ENCODE measurements around the gene TEX19.

The TEX19 gene

DNA sequence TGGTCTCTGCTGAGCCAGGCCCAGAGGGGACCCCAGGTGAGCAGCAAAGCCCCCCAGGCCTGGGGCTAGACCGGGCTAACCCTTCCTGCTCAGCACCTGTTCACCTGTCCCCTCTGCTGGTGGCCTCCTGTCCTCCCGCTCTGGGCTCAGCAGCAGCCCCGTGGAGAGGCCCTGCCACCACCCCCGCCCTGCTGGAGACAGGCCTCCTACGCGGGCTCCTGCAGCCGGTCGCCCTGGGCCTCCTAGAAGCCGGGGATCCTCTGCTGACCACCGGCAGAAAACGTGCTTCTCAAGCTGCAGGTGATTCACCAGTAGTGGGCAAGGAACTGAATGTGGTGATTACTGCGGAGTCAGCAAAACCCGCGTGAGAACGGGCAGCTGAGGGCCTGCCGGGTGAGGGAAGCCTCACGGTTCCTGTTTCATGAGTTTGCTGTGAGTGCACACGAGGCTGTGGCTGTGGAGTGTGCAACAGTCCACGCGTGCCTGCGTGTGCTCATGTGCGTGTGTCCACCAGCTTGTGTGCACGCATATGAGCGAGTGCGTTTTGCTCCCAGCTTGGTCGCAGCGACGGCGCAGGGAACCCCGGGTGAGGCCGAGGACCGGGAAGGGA, 26.3 kb upstream of the TEX19 start:
- no peak for TF ChIP-seq ISL1 (CRISPR knock-in tag; IDR thresholded peaks at IDR 0.05)
- no peak for TF ChIP-seq ZNF8 (CRISPR knock-in tag; IDR thresholded peaks at IDR 0.05)
- TF ChIP-seq, protein P1, sequence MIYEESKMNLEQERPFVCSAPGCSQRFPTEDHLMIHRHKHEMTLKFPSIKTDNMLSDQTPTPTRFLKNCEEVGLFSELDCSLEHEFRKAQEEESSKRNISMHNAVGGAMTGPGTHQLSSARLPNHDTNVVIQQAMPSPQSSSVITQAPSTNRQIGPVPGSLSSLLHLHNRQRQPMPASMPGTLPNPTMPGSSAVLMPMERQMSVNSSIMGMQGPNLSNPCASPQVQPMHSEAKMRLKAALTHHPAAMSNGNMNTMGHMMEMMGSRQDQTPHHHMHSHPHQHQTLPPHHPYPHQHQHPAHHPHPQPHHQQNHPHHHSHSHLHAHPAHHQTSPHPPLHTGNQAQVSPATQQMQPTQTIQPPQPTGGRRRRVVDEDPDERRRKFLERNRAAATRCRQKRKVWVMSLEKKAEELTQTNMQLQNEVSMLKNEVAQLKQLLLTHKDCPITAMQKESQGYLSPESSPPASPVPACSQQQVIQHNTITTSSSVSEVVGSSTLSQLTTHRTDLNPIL (CRISPR knock-in tag; IDR thresholded peaks at IDR 0.05; ENCODE audit: low read depth) = no peak
- TF ChIP-seq SNAI2 (CRISPR knock-in tag; IDR thresholded peaks at IDR 0.05) = no peak
- TF ChIP-seq, protein P2, sequence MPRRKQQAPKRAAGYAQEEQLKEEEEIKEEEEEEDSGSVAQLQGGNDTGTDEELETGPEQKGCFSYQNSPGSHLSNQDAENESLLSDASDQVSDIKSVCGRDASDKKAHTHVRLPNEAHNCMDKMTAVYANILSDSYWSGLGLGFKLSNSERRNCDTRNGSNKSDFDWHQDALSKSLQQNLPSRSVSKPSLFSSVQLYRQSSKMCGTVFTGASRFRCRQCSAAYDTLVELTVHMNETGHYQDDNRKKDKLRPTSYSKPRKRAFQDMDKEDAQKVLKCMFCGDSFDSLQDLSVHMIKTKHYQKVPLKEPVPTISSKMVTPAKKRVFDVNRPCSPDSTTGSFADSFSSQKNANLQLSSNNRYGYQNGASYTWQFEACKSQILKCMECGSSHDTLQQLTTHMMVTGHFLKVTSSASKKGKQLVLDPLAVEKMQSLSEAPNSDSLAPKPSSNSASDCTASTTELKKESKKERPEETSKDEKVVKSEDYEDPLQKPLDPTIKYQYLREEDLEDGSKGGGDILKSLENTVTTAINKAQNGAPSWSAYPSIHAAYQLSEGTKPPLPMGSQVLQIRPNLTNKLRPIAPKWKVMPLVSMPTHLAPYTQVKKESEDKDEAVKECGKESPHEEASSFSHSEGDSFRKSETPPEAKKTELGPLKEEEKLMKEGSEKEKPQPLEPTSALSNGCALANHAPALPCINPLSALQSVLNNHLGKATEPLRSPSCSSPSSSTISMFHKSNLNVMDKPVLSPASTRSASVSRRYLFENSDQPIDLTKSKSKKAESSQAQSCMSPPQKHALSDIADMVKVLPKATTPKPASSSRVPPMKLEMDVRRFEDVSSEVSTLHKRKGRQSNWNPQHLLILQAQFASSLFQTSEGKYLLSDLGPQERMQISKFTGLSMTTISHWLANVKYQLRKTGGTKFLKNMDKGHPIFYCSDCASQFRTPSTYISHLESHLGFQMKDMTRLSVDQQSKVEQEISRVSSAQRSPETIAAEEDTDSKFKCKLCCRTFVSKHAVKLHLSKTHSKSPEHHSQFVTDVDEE (CRISPR knock-in tag; IDR thresholded peaks at IDR 0.05) = no peak
- no peak for TF ChIP-seq RARB (CRISPR knock-in tag; IDR thresholded peaks at IDR 0.05)
- no peak for TF ChIP-seq ZFP30 (CRISPR knock-in tag; IDR thresholded peaks at IDR 0.05)
- peak; percentile 24 for ATAC-seq

DNA sequence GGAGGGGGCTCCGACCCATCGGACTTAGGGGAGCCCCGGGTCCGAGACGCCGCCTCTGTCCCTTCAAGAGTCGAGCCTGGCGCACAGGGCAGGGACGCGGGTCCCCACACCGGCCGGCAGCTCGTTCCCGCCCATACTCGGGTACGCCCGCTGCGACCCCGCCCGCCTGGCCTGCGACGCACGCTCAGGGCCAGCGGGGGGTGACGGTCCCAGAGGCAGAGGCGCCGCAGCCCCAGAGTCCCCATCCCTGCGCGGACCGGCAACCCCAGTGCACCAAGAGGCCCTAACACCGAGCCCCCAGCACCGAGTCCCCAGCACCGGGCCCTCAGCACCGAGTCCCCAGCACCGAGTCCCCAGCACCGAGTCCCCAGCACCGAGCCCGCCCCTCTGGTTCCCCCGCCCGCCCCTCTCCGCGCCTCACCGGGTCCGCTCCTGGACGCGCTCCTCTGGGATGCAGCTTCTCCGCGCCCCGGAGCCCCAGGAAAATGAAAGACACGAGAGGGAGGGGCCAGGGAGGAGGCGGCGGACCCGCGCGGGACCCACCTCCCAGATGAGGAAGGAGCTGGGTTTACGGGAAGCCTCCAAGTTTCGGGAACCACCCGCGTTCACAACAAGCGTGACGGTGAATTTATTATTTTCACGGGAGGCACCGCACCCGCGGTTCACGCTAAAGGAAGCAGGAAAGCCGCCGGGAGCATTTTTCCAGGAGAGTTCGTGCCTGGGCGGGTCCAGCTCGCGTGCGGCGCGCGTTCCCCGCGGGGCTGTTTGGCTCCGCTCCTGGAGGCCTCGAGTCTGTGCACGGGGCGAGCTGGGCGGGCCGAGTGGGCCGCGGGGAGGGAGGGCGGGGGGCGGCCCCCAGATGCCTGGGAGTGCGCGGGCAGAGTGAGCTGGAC, 25.5 kb upstream of the TEX19 start, which contains the start of gene SECTM1:
TSS of gene SECTM1 (minus strand) at position 488 of the 893 bp plus-strand sequence. CDS start 6,526 bp downstream, outside the sequence.
- ATAC-seq = peak; percentile 3
- no peak for TF ChIP-seq OSR1 (CRISPR knock-in tag; IDR thresholded peaks at IDR 0.05)
- no peak for TF ChIP-seq ZNF565 (CRISPR knock-in tag; conservative IDR thresholded peaks at IDR 0.05; ENCODE audit: low read depth)
- no peak for TF ChIP-seq BACH2 (CRISPR knock-in tag; IDR thresholded peaks at IDR 0.05; ENCODE audit: borderline replicate concordance)
- TF ChIP-seq, protein P3, sequence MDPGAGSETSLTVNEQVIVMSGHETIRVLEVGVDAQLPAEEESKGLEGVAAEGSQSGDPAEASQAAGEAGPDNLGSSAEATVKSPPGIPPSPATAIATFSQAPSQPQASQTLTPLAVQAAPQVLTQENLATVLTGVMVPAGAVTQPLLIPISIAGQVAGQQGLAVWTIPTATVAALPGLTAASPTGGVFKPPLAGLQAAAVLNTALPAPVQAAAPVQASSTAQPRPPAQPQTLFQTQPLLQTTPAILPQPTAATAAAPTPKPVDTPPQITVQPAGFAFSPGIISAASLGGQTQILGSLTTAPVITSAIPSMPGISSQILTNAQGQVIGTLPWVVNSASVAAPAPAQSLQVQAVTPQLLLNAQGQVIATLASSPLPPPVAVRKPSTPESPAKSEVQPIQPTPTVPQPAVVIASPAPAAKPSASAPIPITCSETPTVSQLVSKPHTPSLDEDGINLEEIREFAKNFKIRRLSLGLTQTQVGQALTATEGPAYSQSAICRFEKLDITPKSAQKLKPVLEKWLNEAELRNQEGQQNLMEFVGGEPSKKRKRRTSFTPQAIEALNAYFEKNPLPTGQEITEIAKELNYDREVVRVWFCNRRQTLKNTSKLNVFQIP (CRISPR knock-in tag; IDR thresholded peaks at IDR 0.05; ENCODE audit: borderline replicate concordance, low read depth) = no peak
- no peak for TF ChIP-seq TOX (CRISPR knock-in tag; IDR thresholded peaks at IDR 0.05; ENCODE audit: borderline replicate concordance)
- TF ChIP-seq GLIS3 (CRISPR knock-in tag; IDR thresholded peaks at IDR 0.05) = no peak
- no peak for TF ChIP-seq ZNF8 (CRISPR knock-in tag; IDR thresholded peaks at IDR 0.05)
- no peak for TF ChIP-seq CSDC2 (CRISPR knock-in tag; IDR thresholded peaks at IDR 0.05)
- TF ChIP-seq, protein P4, sequence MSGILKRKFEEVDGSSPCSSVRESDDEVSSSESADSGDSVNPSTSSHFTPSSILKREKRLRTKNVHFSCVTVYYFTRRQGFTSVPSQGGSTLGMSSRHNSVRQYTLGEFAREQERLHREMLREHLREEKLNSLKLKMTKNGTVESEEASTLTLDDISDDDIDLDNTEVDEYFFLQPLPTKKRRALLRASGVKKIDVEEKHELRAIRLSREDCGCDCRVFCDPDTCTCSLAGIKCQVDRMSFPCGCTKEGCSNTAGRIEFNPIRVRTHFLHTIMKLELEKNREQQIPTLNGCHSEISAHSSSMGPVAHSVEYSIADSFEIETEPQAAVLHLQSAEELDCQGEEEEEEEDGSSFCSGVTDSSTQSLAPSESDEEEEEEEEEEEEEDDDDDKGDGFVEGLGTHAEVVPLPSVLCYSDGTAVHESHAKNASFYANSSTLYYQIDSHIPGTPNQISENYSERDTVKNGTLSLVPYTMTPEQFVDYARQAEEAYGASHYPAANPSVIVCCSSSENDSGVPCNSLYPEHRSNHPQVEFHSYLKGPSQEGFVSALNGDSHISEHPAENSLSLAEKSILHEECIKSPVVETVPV (CRISPR knock-in tag; IDR thresholded peaks at IDR 0.05) = no peak
- no peak for TF ChIP-seq TCF4 (CRISPR knock-in tag; IDR thresholded peaks at IDR 0.05; ENCODE audit: borderline replicate concordance)
- TF ChIP-seq PPARA (CRISPR knock-in tag; IDR thresholded peaks at IDR 0.05; ENCODE audit: borderline replicate concordance) = no peak
- no peak for TF ChIP-seq ZC3H10 (CRISPR knock-in tag; IDR thresholded peaks at IDR 0.05)
- TF ChIP-seq, protein P5, sequence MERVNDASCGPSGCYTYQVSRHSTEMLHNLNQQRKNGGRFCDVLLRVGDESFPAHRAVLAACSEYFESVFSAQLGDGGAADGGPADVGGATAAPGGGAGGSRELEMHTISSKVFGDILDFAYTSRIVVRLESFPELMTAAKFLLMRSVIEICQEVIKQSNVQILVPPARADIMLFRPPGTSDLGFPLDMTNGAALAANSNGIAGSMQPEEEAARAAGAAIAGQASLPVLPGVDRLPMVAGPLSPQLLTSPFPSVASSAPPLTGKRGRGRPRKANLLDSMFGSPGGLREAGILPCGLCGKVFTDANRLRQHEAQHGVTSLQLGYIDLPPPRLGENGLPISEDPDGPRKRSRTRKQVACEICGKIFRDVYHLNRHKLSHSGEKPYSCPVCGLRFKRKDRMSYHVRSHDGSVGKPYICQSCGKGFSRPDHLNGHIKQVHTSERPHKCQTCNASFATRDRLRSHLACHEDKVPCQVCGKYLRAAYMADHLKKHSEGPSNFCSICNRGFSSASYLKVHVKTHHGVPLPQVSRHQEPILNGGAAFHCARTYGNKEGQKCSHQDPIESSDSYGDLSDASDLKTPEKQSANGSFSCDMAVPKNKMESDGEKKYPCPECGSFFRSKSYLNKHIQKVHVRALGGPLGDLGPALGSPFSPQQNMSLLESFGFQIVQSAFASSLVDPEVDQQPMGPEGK (CRISPR knock-in tag; IDR thresholded peaks at IDR 0.05; ENCODE audit: borderline replicate concordance) = no peak
- TF ChIP-seq ESRRG (CRISPR knock-in tag; IDR thresholded peaks at IDR 0.05) = no peak
- TF ChIP-seq SNAI2 (CRISPR knock-in tag; IDR thresholded peaks at IDR 0.05) = no peak
- TF ChIP-seq ISL1 (CRISPR knock-in tag; IDR thresholded peaks at IDR 0.05) = no peak
- TF ChIP-seq ZFP30 (CRISPR knock-in tag; IDR thresholded peaks at IDR 0.05) = no peak
- no peak for TF ChIP-seq ZNF70 (CRISPR knock-in tag; IDR thresholded peaks at IDR 0.05)
- TF ChIP-seq, protein P2 (CRISPR knock-in tag; IDR thresholded peaks at IDR 0.05) = no peak

All from SK-N-SH treated with all-trans-retinoic acid at 6 μM for 48 hours (cell line).